ENCODE results near the gene MSL2.

Gene MSL2

DNA sequence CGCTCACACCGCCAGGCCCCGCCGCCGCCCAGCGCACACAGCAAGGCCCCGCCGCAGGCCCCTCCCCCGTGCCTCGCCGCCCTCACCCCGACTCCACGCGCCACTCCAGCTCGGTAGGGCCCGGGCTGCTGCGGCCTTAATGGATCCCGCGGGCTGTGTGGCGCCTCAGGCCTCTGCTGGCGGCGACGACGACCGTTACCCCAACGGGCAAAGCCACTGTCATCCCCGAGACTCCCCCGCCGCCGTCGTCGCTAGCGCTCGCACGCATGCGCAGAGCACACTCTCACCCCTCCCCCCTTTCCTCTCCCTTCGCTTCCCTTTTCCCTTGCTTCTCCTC is at the start of gene MSL2:
Gene MSL2, minus strand, starts transcription at position 272 of the 337 bp plus-strand sequence. CDS start 1,222 bp downstream, outside the sequence.
- Histone ChIP-seq H3K4me3 (ENCODE audit: low read depth, low read length, poor library complexity, severe bottlenecking) (peak within 1 kb of the TSS; percentile 84), H4K20me1 (ENCODE audit: insufficient read depth, low read length) (0 out of 2 replicates have a peak, but pooled peaks cover 4% of the 10 kb centered on the region), H3K4me1 (ENCODE audit: insufficient read depth, low read length, severe bottlenecking) (peaks cover 35% of the 10 kb centered on the region), H3K4me2 (ENCODE audit: low read length) (peak within 1 kb of the TSS; percentile 90), H2AFZ (ENCODE audit: low read length) (peak within 1 kb of the TSS; percentile 31; the same call in 1 of the 2 replicates), H3F3A (ENCODE audit: insufficient read depth, low read length) (no peaks in the 10 kb centered on the region), H3K9ac (ENCODE audit: low read length) (peak within 1 kb of the TSS; percentile 85), H3K9me2 (ENCODE audit: low read depth, low read length) (no peaks in the 10 kb centered on the region), H3K9me3 (ENCODE audit: low read length) (peaks cover 4% of the 10 kb centered on the region; the same call in 1 of the 2 replicates), H3K36me3 (ENCODE audit: insufficient read depth, low read length) (peaks cover 31% of the 10 kb centered on the region), H3K79me2 (ENCODE audit: insufficient read depth, low read length) (peaks cover 45% of the 10 kb centered on the region), H3K27me3 (ENCODE audit: insufficient read depth, low read length) (no peaks in the 10 kb centered on the region), H3K27ac (ENCODE audit: low read depth, low read length, poor library complexity, severe bottlenecking) (peak within 1 kb of the TSS; percentile 85)
- TF ChIP-seq EZH2 (IDR thresholded peaks at IDR 0.05; ENCODE audit: borderline replicate concordance, low read length) (no peak), CTCF (IDR thresholded peaks at IDR 0.05; ENCODE audit: low read length) (no peak)

DNA sequence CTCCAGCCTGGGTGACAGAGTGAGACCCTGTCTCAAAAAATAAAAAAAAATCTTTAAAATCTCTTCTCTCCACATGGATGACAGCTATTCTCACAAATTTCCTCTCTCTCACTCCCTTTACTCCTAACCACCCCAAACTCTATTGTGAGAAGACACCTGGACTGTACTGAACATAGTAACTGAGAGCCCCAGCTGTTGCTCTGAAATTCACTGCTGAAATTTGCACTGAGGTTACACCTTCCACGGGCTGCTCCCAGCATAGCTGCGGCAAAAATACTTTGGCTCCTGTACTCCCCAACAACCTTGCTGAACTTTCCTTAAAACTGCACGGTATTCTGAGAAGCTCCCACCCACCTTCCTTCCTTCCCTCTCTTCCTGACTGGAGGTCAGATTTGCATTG is 49.6 kb upstream of the MSL2 start:
- Histone ChIP-seq H3K79me2 (ENCODE audit: insufficient read depth, low read length) (no peaks in the 10 kb centered on the region), H4K20me1 (ENCODE audit: insufficient read depth, low read length) (no peaks in the 10 kb centered on the region), H3K9me2 (ENCODE audit: low read depth, low read length) (no peaks in the 10 kb centered on the region), H3K27ac (ENCODE audit: low read depth, low read length, poor library complexity, severe bottlenecking) (no peak overlapping the region), H3K36me3 (ENCODE audit: insufficient read depth, low read length) (no peaks in the 10 kb centered on the region), H3K9ac (ENCODE audit: low read length) (no peak overlapping the region), H3K4me2 (ENCODE audit: low read length) (no peak overlapping the region), H3K9me3 (ENCODE audit: low read length) (no peaks in the 10 kb centered on the region), H3K27me3 (ENCODE audit: insufficient read depth, low read length) (no peaks in the 10 kb centered on the region), H2AFZ (ENCODE audit: low read length) (no peak overlapping the region), H3K4me1 (ENCODE audit: insufficient read depth, low read length, severe bottlenecking) (peaks cover 8% of the 10 kb centered on the region), H3K4me3 (ENCODE audit: low read depth, low read length, poor library complexity, severe bottlenecking) (no peak overlapping the region), H3F3A (ENCODE audit: insufficient read depth, low read length) (0 out of 2 replicates have a peak, but pooled peaks cover 3% of the 10 kb centered on the region)
- TF ChIP-seq EZH2 (IDR thresholded peaks at IDR 0.05; ENCODE audit: borderline replicate concordance, low read length) (no peak), CTCF (IDR thresholded peaks at IDR 0.05; ENCODE audit: low read length) (no peak)

GRCh38 chr3:136239094-136239493 is 43.0 kb upstream of the MSL2 start:
- H3K4me2 ChIP-seq (ENCODE audit: low read length): no peak overlapping the region
- H3F3A ChIP-seq (ENCODE audit: insufficient read depth, low read length): no peaks in the 10 kb centered on the region
- H3K4me1 ChIP-seq (ENCODE audit: insufficient read depth, low read length, severe bottlenecking): no peaks in the 10 kb centered on the region
- no peaks in the 10 kb centered on the region for H3K9me3 ChIP-seq (ENCODE audit: low read length)
- H3K9me2 ChIP-seq (ENCODE audit: low read depth, low read length): no peaks in the 10 kb centered on the region
- TF ChIP-seq EZH2 (IDR thresholded peaks at IDR 0.05; ENCODE audit: borderline replicate concordance, low read length) (no peak), CTCF (IDR thresholded peaks at IDR 0.05; ENCODE audit: low read length) (no peak)
- peaks cover 11% of the 10 kb centered on the region; the same call in 1 of the 2 replicates for H3K27me3 ChIP-seq (ENCODE audit: insufficient read depth, low read length)
- H3K4me3 ChIP-seq (ENCODE audit: low read depth, low read length, poor library complexity, severe bottlenecking): no peak overlapping the region
- H3K9ac ChIP-seq (ENCODE audit: low read length): no peak overlapping the region
- no peaks in the 10 kb centered on the region for H4K20me1 ChIP-seq (ENCODE audit: insufficient read depth, low read length)
- H2AFZ ChIP-seq (ENCODE audit: low read length): no peak overlapping the region
- H3K27ac ChIP-seq (ENCODE audit: low read depth, low read length, poor library complexity, severe bottlenecking): no peak overlapping the region
- no peaks in the 10 kb centered on the region for H3K79me2 ChIP-seq (ENCODE audit: insufficient read depth, low read length)
- no peaks in the 10 kb centered on the region for H3K36me3 ChIP-seq (ENCODE audit: insufficient read depth, low read length)

Data from OCI-LY1 (cell line).